Dedifferentiated amniotic fluid mesenchymal stem cell (primary cell): ENCODE measurements around the gene GLG1.

Experiments used
- DNase-seq: peaks from one replicate; pipeline ENCODE4 v3.0.0-alpha.2; 2016; ENCODE audit errors: extremely low spot score

Gene GLG1

GRCh38 chr16:74608944-74609343 lies 2.0 kb upstream of the GLG1 start:
- no peak for DNase-seq

- no peak for DNase-seq
These were observed 1.5 kb upstream of the GLG1 start for GRCh38 chr16:74608381-74608780.

GRCh38 chr16:74607962-74608356 lies 1.0 kb upstream of the GLG1 start:
- DNase-seq = no peak

- no peak for DNase-seq
These were observed 522 bp upstream of the GLG1 start for GRCh38 chr16:74607310-74607961.

GRCh38 chr16:74605746-74606520 lies 981 bp downstream of the GLG1 start:
- DNase-seq = no peak

- DNase-seq = no peak
These were observed 1.6 kb downstream of the GLG1 start for GRCh38 chr16:74605332-74605731.

GRCh38 chr16:74603848-74604247 lies 3.1 kb downstream of the GLG1 start:
- DNase-seq = no peak

GRCh38 chr16:74601126-74601871 lies 5.6 kb downstream of the GLG1 start:
- peak; percentile 1 for DNase-seq

GRCh38 chr16:74596586-74596985 lies 10.3 kb downstream of the GLG1 start:
- peak; percentile 12 for DNase-seq

GRCh38 chr16:74592847-74593246 lies 14.1 kb downstream of the GLG1 start:
- no peak for DNase-seq

GRCh38 chr16:74591876-74592650 lies 14.9 kb downstream of the GLG1 start:
- DNase-seq = no peak

- no peak for DNase-seq
These were observed 20.0 kb downstream of the GLG1 start for GRCh38 chr16:74586948-74587347.

- no peak for DNase-seq
These were observed 21.0 kb downstream of the GLG1 start for GRCh38 chr16:74585846-74586443.

GRCh38 chr16:74583926-74584666 lies 22.8 kb downstream of the GLG1 start:
- no peak for DNase-seq

GRCh38 chr16:74582970-74583369 lies 23.9 kb downstream of the GLG1 start:
- DNase-seq = no peak

GRCh38 chr16:74580833-74581232 lies 26.1 kb downstream of the GLG1 start:
- DNase-seq = no peak

GRCh38 chr16:74578838-74579237 lies 28.1 kb downstream of the GLG1 start:
- DNase-seq = no peak

- no peak for DNase-seq
These were observed 28.5 kb downstream of the GLG1 start for GRCh38 chr16:74578433-74578832.

- peak; percentile 36 for DNase-seq
These were observed 29.0 kb downstream of the GLG1 start for GRCh38 chr16:74577882-74578366.

GRCh38 chr16:74575807-74576643 lies 30.9 kb downstream of the GLG1 start:
- no peak for DNase-seq
